HEK293 (cell line): Measurements from ENCODE around the gene TSGA10IP.

ENCODE experiments used
- CTCF ChIP-seq: fragments of 450-650 bp; formaldehyde crosslinking; IDR thresholded peaks from 2 replicates; pipeline ENCODE4 v1.5.1; 2016; ENCODE audit warnings: missing biosample characterization, missing genetic modification characterization
- SETDB1 ChIP-seq: IDR thresholded peaks from one replicate; pipeline ENCODE4 v1.6.1; 2017; ENCODE audit warnings: mild to moderate bottlenecking, low read length, moderate library complexity, mixed read lengths; ENCODE audit not compliant: insufficient read length
- ZFP37 ChIP-seq: fragments of 450-650 bp; formaldehyde crosslinking; IDR thresholded peaks from 2 replicates; pipeline ENCODE4 v1.5.1; 2016; ENCODE audit warnings: missing biosample characterization, missing genetic modification characterization
- ZNF324 ChIP-seq: fragments of 450-650 bp; formaldehyde crosslinking; IDR thresholded peaks from 2 replicates; pipeline ENCODE4 v1.5.1; 2016; ENCODE audit warnings: missing biosample characterization, missing genetic modification characterization
- ZNF707 ChIP-seq: fragments of 450-650 bp; formaldehyde crosslinking; IDR thresholded peaks from 2 replicates; pipeline ENCODE4 v1.5.1; 2016; ENCODE audit warnings: missing biosample characterization, missing genetic modification characterization
- ZNF776 ChIP-seq: fragments of 450-650 bp; formaldehyde crosslinking; IDR thresholded peaks from 2 replicates; pipeline ENCODE4 v1.5.0; 2017; ENCODE audit warnings: missing biosample characterization, missing genetic modification characterization, borderline replicate concordance
- TF ChIP-seq, protein P1 (sequence below): fragments of 450-650 bp; formaldehyde crosslinking; IDR thresholded peaks from 2 replicates; pipeline ENCODE4 v1.5.1; 2016; ENCODE audit warnings: missing biosample characterization, missing genetic modification characterization
- TF ChIP-seq, protein P2 (sequence below): fragments of 450-650 bp; formaldehyde crosslinking; IDR thresholded peaks from 2 replicates; pipeline ENCODE4 v1.5.1; 2016; ENCODE audit warnings: missing biosample characterization, missing genetic modification characterization
- TF ChIP-seq, protein P3 (sequence below): fragments of 450-650 bp; formaldehyde crosslinking; IDR thresholded peaks from 2 replicates; pipeline ENCODE4 v1.5.1; 2016; ENCODE audit warnings: missing biosample characterization, missing genetic modification characterization

GRCh38 chr11:65947603-65948125 is 2.4 kb downstream of the TSGA10IP start:
- no peak for TF ChIP-seq ZNF776 (tag by site-specific recombination)
- TF ChIP-seq, protein P1, sequence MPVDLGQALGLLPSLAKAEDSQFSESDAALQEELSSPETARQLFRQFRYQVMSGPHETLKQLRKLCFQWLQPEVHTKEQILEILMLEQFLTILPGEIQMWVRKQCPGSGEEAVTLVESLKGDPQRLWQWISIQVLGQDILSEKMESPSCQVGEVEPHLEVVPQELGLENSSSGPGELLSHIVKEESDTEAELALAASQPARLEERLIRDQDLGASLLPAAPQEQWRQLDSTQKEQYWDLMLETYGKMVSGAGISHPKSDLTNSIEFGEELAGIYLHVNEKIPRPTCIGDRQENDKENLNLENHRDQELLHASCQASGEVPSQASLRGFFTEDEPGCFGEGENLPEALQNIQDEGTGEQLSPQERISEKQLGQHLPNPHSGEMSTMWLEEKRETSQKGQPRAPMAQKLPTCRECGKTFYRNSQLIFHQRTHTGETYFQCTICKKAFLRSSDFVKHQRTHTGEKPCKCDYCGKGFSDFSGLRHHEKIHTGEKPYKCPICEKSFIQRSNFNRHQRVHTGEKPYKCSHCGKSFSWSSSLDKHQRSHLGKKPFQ (tag by site-specific recombination) = no peak
- TF ChIP-seq ZNF707 = no peak
- TF ChIP-seq CTCF = no peak
- TF ChIP-seq, protein P2, sequence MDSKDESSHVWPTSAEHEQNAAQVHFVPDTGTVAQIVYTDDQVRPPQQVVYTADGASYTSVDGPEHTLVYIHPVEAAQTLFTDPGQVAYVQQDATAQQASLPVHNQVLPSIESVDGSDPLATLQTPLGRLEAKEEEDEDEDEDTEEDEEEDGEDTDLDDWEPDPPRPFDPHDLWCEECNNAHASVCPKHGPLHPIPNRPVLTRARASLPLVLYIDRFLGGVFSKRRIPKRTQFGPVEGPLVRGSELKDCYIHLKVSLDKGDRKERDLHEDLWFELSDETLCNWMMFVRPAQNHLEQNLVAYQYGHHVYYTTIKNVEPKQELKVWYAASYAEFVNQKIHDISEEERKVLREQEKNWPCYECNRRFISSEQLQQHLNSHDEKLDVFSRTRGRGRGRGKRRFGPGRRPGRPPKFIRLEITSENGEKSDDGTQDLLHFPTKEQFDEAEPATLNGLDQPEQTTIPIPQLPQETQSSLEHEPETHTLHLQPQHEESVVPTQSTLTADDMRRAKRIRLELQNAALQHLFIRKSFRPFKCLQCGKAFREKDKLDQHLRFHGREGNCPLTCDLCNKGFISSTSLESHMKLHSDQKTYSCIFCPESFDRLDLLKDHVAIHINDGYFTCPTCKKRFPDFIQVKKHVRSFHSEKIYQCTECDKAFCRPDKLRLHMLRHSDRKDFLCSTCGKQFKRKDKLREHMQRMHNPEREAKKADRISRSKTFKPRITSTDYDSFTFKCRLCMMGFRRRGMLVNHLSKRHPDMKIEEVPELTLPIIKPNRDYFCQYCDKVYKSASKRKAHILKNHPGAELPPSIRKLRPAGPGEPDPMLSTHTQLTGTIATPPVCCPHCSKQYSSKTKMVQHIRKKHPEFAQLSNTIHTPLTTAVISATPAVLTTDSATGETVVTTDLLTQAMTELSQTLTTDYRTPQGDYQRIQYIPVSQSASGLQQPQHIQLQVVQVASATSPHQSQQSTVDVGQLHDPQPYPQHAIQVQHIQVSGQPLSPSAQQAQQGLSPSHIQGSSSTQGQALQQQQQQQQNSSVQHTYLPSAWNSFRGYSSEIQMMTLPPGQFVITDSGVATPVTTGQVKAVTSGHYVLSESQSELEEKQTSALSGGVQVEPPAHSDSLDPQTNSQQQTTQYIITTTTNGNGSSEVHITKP (tag by site-specific recombination) = no peak
- TF ChIP-seq ZFP37 = no peak
- TF ChIP-seq, protein P3, sequence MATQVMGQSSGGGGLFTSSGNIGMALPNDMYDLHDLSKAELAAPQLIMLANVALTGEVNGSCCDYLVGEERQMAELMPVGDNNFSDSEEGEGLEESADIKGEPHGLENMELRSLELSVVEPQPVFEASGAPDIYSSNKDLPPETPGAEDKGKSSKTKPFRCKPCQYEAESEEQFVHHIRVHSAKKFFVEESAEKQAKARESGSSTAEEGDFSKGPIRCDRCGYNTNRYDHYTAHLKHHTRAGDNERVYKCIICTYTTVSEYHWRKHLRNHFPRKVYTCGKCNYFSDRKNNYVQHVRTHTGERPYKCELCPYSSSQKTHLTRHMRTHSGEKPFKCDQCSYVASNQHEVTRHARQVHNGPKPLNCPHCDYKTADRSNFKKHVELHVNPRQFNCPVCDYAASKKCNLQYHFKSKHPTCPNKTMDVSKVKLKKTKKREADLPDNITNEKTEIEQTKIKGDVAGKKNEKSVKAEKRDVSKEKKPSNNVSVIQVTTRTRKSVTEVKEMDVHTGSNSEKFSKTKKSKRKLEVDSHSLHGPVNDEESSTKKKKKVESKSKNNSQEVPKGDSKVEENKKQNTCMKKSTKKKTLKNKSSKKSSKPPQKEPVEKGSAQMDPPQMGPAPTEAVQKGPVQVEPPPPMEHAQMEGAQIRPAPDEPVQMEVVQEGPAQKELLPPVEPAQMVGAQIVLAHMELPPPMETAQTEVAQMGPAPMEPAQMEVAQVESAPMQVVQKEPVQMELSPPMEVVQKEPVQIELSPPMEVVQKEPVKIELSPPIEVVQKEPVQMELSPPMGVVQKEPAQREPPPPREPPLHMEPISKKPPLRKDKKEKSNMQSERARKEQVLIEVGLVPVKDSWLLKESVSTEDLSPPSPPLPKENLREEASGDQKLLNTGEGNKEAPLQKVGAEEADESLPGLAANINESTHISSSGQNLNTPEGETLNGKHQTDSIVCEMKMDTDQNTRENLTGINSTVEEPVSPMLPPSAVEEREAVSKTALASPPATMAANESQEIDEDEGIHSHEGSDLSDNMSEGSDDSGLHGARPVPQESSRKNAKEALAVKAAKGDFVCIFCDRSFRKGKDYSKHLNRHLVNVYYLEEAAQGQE = no peak
- TF ChIP-seq SETDB1 = no peak
- TF ChIP-seq ZNF324 (tag by site-specific recombination) = no peak
